ENCODE measurements around the gene CLCN7. TPM values are rescaled to one million over a fixed set of nuclear protein-coding genes. Genes with fewer than 3 reads are reported as not detected.

The CLCN7 gene, protein sequence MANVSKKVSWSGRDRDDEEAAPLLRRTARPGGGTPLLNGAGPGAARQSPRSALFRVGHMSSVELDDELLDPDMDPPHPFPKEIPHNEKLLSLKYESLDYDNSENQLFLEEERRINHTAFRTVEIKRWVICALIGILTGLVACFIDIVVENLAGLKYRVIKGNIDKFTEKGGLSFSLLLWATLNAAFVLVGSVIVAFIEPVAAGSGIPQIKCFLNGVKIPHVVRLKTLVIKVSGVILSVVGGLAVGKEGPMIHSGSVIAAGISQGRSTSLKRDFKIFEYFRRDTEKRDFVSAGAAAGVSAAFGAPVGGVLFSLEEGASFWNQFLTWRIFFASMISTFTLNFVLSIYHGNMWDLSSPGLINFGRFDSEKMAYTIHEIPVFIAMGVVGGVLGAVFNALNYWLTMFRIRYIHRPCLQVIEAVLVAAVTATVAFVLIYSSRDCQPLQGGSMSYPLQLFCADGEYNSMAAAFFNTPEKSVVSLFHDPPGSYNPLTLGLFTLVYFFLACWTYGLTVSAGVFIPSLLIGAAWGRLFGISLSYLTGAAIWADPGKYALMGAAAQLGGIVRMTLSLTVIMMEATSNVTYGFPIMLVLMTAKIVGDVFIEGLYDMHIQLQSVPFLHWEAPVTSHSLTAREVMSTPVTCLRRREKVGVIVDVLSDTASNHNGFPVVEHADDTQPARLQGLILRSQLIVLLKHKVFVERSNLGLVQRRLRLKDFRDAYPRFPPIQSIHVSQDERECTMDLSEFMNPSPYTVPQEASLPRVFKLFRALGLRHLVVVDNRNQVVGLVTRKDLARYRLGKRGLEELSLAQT
- 118 TPM for total RNA-seq (ENCODE audit: unreplicated experiment)
- long read RNA-seq, full-length matches to known transcripts: 12 of 26 reads
- long read RNA-seq, partial matches to known transcripts: 4 of 26 reads
- long read RNA-seq, other reads (novel, unspliced or antisense): 10 of 26 reads

DNA sequence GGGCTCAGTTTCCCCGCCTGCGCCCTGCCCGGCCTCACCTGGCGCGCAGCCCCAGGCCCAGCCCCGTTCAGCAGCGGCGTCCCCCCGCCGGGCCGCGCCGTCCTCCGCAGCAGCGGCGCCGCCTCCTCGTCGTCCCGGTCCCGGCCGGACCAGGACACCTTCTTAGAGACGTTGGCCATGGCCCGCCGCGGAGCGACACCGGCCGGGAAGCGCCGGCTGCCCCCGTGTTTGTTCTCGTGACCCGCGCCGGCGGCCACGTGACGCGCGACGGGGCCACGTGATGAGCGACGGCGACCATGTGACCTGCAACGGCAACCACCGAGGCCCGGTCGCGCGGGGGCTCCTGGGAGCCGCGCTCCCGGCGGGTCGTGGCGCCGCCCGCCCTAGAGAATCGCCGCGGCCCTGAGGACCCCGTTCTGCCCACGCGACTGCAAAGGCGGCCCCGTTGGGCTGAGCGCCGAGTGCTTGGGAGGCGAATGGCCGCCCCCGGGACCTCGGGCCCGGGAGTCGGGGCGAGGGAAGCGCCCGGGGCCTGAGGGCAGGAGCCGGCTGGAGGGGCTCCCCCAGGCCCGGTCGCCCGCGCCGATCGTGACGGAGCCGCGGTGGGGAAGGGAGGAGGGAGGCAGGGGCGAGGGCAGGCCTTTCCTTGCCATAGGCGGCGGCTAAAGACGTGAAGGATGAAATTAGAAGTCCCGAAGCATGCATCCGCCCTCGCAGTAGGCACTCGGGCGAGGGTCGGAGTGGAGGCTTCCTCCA, at the start of gene CLCN7:
CLCN7 (minus strand) TSS at position 233 of the 756 bp plus-strand sequence; CDS start at position 179, 54 bp downstream.
- TF ChIP-seq, protein P1, sequence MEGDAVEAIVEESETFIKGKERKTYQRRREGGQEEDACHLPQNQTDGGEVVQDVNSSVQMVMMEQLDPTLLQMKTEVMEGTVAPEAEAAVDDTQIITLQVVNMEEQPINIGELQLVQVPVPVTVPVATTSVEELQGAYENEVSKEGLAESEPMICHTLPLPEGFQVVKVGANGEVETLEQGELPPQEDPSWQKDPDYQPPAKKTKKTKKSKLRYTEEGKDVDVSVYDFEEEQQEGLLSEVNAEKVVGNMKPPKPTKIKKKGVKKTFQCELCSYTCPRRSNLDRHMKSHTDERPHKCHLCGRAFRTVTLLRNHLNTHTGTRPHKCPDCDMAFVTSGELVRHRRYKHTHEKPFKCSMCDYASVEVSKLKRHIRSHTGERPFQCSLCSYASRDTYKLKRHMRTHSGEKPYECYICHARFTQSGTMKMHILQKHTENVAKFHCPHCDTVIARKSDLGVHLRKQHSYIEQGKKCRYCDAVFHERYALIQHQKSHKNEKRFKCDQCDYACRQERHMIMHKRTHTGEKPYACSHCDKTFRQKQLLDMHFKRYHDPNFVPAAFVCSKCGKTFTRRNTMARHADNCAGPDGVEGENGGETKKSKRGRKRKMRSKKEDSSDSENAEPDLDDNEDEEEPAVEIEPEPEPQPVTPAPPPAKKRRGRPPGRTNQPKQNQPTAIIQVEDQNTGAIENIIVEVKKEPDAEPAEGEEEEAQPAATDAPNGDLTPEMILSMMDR (IDR thresholded peaks at IDR 0.05; ENCODE audit: partially characterized antibody, unreplicated experiment): no peak
- DNase-seq: peak; percentile 90
- Mint-ChIP-seq H3K27me3 (ENCODE audit: unreplicated experiment) (peaks cover 9% of the 10 kb centered on the region), H3K36me3 (ENCODE audit: unreplicated experiment) (no peaks in the 10 kb centered on the region), H3K27ac (ENCODE audit: unreplicated experiment) (peak within 1 kb of the TSS; percentile 78), H3K4me1 (ENCODE audit: low read depth, unreplicated experiment) (peaks cover 8% of the 10 kb centered on the region), H3K9me3 (ENCODE audit: unreplicated experiment) (peaks cover 8% of the 10 kb centered on the region), H3K4me3 (ENCODE audit: unreplicated experiment) (peak within 1 kb of the TSS; percentile 91)

DNA sequence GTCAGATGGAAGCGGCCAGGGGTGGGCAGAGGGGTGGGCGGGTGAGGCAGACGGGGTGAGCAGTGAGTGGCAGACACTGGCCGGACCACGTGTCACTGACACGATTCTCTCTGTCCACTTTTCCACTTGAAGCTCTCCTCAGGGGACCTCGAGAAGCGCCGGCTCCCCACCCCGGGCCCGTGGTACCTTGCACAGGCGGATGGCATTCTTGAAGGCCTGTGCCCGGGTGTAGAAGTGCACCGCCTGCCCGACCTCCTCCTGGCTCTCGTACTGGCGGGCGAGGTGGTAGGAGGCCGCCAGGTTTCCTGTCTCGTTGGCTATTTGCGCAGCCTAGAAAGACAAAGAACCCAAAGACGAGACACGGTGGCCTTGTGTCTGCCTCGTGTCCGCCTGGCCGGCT, 49.5 kb upstream of the CLCN7 start:
- TF ChIP-seq, protein P1 (IDR thresholded peaks at IDR 0.05; ENCODE audit: partially characterized antibody, unreplicated experiment): no peak
- Mint-ChIP-seq H3K27ac (ENCODE audit: unreplicated experiment) (no peak overlapping the region), H3K36me3 (ENCODE audit: unreplicated experiment) (no peaks in the 10 kb centered on the region), H3K27me3 (ENCODE audit: unreplicated experiment) (no peaks in the 10 kb centered on the region), H3K4me3 (ENCODE audit: unreplicated experiment) (no peak overlapping the region), H3K4me1 (ENCODE audit: low read depth, unreplicated experiment) (peaks cover 3% of the 10 kb centered on the region), H3K9me3 (ENCODE audit: unreplicated experiment) (peaks cover 4% of the 10 kb centered on the region)
- DNase-seq: no peak

DNA sequence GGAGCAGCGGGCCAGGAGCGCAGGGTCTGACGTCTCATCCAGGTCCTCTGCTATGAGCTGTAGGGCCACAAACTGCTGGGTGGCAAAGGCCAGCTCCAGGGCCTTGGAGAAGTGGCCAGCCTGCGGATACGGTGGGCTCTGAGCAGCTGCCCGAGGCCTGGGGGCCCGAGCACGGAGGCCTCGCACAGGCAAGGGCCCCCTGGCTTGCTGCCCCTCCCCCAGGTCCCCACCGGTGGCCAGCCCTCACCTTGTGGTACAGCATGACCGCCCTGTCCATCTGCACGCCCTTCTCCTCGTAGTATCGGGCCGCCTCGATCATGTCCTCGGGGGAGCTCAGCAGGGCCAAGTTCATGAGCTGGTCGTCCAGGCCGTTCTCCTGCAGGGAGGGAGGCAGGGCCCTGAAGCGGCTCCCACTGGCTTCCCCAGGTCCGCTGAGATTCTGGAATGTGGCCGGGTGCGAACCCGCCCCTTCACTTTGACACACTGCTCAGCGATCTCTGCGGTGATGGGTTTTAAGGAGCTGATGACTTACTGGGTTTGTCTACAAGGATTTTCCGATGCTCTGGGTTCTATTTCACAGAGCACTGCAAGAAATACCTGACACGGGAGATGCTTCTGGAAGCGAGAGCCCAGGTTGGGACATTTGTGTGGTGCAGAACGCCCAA, 48.9 kb upstream of the CLCN7 start:
- Mint-ChIP-seq H3K4me1 (ENCODE audit: low read depth, unreplicated experiment) (peaks cover 3% of the 10 kb centered on the region), H3K9me3 (ENCODE audit: unreplicated experiment) (peaks cover 3% of the 10 kb centered on the region), H3K36me3 (ENCODE audit: unreplicated experiment) (no peaks in the 10 kb centered on the region), H3K4me3 (ENCODE audit: unreplicated experiment) (no peak overlapping the region), H3K27ac (ENCODE audit: unreplicated experiment) (no peak overlapping the region), H3K27me3 (ENCODE audit: unreplicated experiment) (no peaks in the 10 kb centered on the region)
- TF ChIP-seq, protein P1 (IDR thresholded peaks at IDR 0.05; ENCODE audit: partially characterized antibody, unreplicated experiment): no peak
- DNase-seq: no peak

DNA sequence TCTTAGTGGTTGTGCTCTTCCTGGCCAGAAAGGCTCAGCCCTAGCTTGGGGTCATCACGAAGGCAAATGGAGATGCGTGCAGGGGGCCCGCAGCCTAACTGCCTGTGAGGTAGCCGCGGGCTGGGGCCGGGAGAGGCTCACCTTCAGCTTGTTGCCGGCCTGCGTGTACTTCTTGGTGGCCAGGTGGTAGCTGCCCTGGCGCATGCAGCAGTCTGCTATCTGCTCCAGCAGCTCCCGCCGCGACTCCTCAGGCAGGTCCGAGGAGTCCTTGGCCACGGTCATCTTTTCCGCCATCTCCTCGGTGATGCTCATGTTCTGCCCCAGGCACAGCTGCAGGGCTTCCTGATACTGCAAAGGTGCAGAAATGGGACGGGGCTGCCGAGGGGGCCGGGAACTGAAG, 45.6 kb upstream of the CLCN7 start:
- no peak overlapping the region for H3K27ac Mint-ChIP-seq (ENCODE audit: unreplicated experiment)
- no peaks in the 10 kb centered on the region for H3K9me3 Mint-ChIP-seq (ENCODE audit: unreplicated experiment)
- no peaks in the 10 kb centered on the region for H3K36me3 Mint-ChIP-seq (ENCODE audit: unreplicated experiment)

More for the DNA sequence above, 45.6 kb upstream of the CLCN7 start:
- DNase-seq: no peak
- TF ChIP-seq, protein P1 (IDR thresholded peaks at IDR 0.05; ENCODE audit: partially characterized antibody, unreplicated experiment): no peak
- Mint-ChIP-seq H3K4me3 (ENCODE audit: unreplicated experiment) (no peak overlapping the region), H3K27me3 (ENCODE audit: unreplicated experiment) (no peaks in the 10 kb centered on the region), H3K4me1 (ENCODE audit: low read depth, unreplicated experiment) (no peaks in the 10 kb centered on the region)
